Right lung (tissue), 5 donors: ENCODE measurements around the gene C1orf159. TPM values are rescaled to one million over a fixed set of nuclear protein-coding genes. Genes with fewer than 3 reads are reported as not detected.

ENCODE experiments used
- DNase-seq, 2 donors: peaks; one replicate each; pipeline ENCODE4 v3.0.0-alpha.2; 2013
- polyA plus RNA-seq, 5 donors: library from polyadenylated mRNA; unstranded; fragments of 120-200 nt; gene quantifications; one replicate each; pipeline versions ENCODE4 v1.2.1 to v1.2.3, GENCODE V29; 2013; ENCODE audit warnings: inconsistent platforms in 1 of 5, low replicate concordance in 1 of 5; ENCODE audit not compliant: insufficient read length in 5 of 5, insufficient read depth in 1 of 5

The C1orf159 gene
- polyA plus RNA-seq, 5 donors, result 6.8 to 17.5 (median 10.0) TPM

DNA sequence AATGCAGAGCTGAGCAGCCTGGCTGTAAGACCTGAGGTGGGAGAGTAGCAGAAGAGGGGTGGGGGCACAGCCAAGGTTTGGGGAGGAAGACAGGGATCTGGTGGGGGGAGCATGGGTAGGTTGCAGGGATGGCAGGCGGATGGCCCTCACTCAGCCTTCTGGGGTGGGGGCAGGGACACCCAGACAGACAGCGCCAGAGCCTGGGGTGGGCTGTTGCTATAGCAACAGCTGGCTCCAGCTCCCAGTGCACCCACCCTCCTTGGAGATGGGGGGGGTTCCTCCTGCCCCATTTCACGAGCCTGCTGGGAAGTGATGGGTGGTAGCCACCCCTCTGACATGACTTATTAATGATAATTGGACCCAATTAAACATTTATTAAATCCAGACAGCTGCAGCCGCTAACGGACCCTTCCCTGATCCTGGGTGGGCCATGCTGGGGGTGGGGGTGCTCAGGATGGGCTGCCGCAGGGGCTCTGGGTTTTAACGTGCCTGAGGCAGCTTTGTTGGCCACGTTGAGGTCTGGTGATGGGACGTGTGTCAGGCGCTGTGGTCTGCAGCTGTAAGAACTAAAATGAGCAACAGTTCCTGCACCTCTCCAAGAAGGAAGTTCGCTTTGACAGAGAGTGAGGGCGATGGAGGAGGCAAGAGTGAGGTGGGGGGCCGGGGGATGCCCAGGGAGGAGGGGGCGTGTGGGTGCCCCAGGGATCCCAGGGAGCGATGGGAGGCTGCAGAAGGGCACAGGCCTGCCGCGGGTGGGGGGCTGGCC lies 76.6 kb downstream of the C1orf159 start:
- DNase-seq, result no peak

DNA sequence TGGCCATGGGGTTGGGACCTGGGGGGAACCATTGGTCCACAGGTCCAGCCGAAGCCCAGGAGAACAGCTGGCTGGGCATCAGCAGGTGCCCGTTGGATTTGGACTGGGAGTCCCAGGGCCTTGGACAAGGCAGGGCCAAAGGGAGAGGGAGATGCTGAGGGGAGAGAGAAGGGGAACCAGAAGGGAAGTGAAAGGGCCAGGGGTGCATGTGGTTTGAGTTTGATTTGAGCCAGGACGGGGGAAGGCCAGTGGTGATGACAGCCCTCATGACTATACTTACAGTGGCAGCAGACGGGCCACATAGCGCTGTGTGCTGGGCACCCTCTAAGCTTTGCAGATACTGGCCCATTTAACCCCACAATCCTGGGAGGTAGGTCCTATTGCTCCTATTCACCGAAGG lies 77.2 kb downstream of the C1orf159 start:
- DNase-seq, result no peak

DNA sequence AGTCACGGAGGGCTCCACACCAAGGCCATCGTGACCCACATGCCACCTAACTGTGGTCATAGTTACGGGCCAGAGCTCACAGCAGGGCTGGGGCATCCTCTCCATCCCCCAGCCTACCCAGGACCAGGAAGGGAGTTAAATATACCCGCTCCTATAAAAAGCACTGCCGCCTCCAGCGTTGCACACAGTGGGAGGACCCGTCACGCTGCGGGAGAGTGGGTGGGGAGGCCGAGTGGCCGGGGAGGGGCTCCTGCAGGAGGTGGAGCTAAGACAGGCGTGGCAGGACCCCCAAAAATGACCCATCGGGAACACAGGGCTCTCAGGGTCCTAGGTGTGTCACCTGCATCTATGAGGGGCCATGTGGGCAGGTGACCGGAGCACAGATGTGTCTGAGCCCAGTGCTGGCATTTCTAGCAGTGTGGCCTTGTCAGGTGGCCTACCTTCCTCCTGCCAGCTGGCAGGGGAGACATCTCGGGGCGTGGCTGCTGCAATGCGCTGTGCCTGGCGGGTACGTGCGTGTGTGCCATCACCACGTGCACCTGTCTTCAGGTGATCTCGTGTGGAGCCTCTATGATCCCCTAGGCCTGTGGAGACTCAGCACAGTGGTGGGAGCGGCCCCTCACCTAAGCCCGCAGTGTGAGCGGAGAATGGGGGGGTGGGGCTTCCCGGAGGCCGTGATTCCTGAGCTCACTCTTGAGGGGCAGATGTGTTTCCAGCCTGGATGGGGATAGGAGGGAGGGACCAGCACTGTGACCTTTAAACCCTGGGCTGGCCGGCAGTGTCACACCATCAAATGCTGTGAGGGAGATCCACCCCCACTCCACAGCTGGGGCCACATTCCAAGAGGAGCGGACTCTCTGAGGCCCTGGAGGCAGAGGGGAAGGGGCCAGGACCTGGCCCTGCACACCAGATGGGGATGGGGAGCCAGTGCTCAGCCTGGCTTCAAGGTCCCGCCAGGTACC lies 78.2 kb downstream of the C1orf159 start:
- no peak for DNase-seq

- DNase-seq, result no peak
Measured at GRCh38 chr1:1035291-1035943, 80.5 kb downstream of the C1orf159 start.

DNA sequence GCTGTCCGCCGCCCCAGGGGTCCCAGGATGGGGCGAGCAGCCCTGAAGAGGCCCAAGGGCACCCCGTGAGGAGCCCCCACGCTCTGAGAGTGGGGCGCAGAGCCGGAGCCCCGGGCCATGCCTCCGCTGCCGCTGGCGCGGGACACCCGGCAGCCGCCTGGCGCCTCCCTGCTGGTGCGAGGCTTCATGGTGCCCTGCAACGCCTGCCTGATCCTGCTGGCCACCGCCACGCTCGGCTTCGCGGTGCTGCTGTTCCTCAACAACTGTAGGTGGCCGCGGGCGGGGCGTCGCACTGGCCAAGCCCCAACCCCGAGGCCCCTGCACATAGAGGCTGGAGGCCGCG lies 81.5 kb downstream of the C1orf159 start:
- DNase-seq, result no peak

GRCh38 chr1:1033731-1034438 lies 82.0 kb downstream of the C1orf159 start:
- DNase-seq, result no peak

DNA sequence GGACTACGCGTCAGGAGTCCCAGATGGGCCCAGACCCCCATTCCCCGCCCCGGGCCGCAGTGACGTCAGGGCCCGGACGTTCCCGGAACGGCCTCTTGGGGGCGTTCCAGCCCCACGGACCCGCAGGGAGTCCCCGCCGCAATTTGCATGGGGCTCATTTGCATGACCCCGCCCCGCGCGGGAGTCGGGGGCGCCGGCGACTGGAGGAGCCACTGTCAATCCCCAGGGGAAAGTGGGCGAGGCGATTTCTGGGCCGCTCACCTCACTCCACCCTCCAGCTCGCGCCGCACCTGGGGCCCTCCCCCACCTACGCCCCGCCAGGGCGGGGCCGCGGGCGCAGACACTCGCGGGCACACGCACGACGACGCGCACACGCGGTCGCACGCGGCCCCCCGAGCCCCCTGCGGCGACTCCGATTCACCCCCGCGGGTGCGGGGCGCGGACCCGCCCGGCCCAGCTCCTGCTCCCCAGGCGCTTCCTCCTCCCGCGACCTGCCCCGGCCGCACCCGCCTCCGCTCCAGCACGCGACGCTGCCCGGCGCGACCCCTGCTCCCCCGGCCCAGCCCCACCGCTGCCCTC lies 82.8 kb downstream of the C1orf159 start:
- peak; percentile 80 to 83 for DNase-seq

GRCh38 chr1:1032424-1032823 lies 83.5 kb downstream of the C1orf159 start:
- no peak for DNase-seq

Other genes with a start within 250 kb of the C1orf159 start
- gene SAMD11, start 192.2 kb downstream of the C1orf159 start, polyA plus RNA-seq, result 10 to 100 TPM; 23.2 to 66.4 (median 32.9) TPM
- 10 to 100 TPM; 42.3 to 62.0 (median 55.2) TPM for gene NOC2L, start 156.8 kb downstream of the C1orf159 start, polyA plus RNA-seq
- 10 to 100 TPM in 3 of 5 donors, 1 to 10 TPM in 2; 7.0 to 16.2 (median 12.0) TPM for gene KLHL17, start 155.5 kb downstream of the C1orf159 start, polyA plus RNA-seq
- 1 to 10 TPM in 1 of 5 donors, under 1 TPM in 4; 0.24 to 1.1 (median 0.45) TPM for gene PLEKHN1, start 149.6 kb downstream of the C1orf159 start, polyA plus RNA-seq
- under 1 TPM; 0.14 to 0.55 (median 0.19) TPM for gene PERM1, start 134.0 kb downstream of the C1orf159 start, polyA plus RNA-seq
- gene HES4, start 116.0 kb downstream of the C1orf159 start, polyA plus RNA-seq, result 10 to 100 TPM in 2 of 5 donors, 1 to 10 TPM in 3; 4.9 to 17.7 (median 5.7) TPM
- 10 to 100 TPM in 3 of 5 donors, 1 to 10 TPM in 2; 7.8 to 20.2 (median 11.1) TPM for gene ISG15, start 102.6 kb downstream of the C1orf159 start, polyA plus RNA-seq
- 100 to 1,000 TPM in 4 of 5 donors, 10 to 100 TPM in 1; 95.1 to 196 (median 121) TPM for gene AGRN, start 96.0 kb downstream of the C1orf159 start, polyA plus RNA-seq
- gene RNF223, start 41.8 kb downstream of the C1orf159 start, polyA plus RNA-seq, result under 1 TPM; 0.06 to 0.22 (median 0.13) TPM
- 1 to 10 TPM in 4 of 5 donors, under 1 TPM in 1; 0.47 to 2.9 (median 1.7) TPM for gene TTLL10, start 57.8 kb upstream of the C1orf159 start, polyA plus RNA-seq
- 1 to 10 TPM in 1 of 5 donors, under 1 TPM in 4; 0.28 to 1.4 (median 0.93) TPM for gene TNFRSF18, start 90.5 kb upstream of the C1orf159 start, polyA plus RNA-seq
- 1 to 10 TPM; 2.0 to 5.8 (median 4.1) TPM for gene TNFRSF4, start 98.1 kb upstream of the C1orf159 start, polyA plus RNA-seq
- gene SDF4, start 115.9 kb upstream of the C1orf159 start, polyA plus RNA-seq, result 100 to 1,000 TPM in 2 of 5 donors, 10 to 100 TPM in 3; 75.3 to 125 (median 89.3) TPM
- 10 to 100 TPM; 13.1 to 25.0 (median 14.8) TPM for gene B3GALT6, start 116.1 kb upstream of the C1orf159 start, polyA plus RNA-seq
- gene C1QTNF12, start 130.6 kb upstream of the C1orf159 start, polyA plus RNA-seq, result 1 to 10 TPM in 1 of 5 donors, under 1 TPM in 4; 0.41 to 1.7 (median 0.58) TPM
- gene UBE2J2, start 157.8 kb upstream of the C1orf159 start, polyA plus RNA-seq, result 10 to 100 TPM; 40.4 to 69.2 (median 49.8) TPM
- 10 to 100 TPM in 1 of 5 donors, 1 to 10 TPM in 4; 3.7 to 11.2 (median 8.6) TPM for gene SCNN1D, start 164.3 kb upstream of the C1orf159 start, polyA plus RNA-seq
- 10 to 100 TPM; 26.3 to 61.2 (median 38.8) TPM for gene ACAP3, start 191.8 kb upstream of the C1orf159 start, polyA plus RNA-seq
- 10 to 100 TPM in 1 of 5 donors, 1 to 10 TPM in 4; 4.6 to 12.3 (median 6.4) TPM for gene PUSL1, start 192.5 kb upstream of the C1orf159 start, polyA plus RNA-seq
- gene INTS11, start 208.6 kb upstream of the C1orf159 start, polyA plus RNA-seq, result 100 to 1,000 TPM; 102 to 144 (median 126) TPM
- gene CPTP, start 208.7 kb upstream of the C1orf159 start, polyA plus RNA-seq, result 10 to 100 TPM in 4 of 5 donors, 1 to 10 TPM in 1; 9.4 to 22.0 (median 12.4) TPM
- gene TAS1R3, start 215.2 kb upstream of the C1orf159 start, polyA plus RNA-seq, result under 1 TPM; 0.24 to 0.88 (median 0.49) TPM
- gene DVL1, start 233.3 kb upstream of the C1orf159 start, polyA plus RNA-seq, result 10 to 100 TPM; 19.5 to 51.3 (median 29.9) TPM
- 100 to 1,000 TPM; 108 to 164 (median 155) TPM for gene MXRA8, start 242.5 kb upstream of the C1orf159 start, polyA plus RNA-seq